ENCODE results near the gene DCX. TPM values are rescaled to one million over a fixed set of nuclear protein-coding genes. Genes with fewer than 3 reads are reported as not detected.

The DCX gene
- under 1 TPM; 0.16 to 0.19 TPM for total RNA-seq
- 0.44 TPM for polyA plus RNA-seq (ENCODE audit: insufficient read depth, low read depth, low replicate concordance)
- long read RNA-seq, donor 1, full-length matches to known transcripts = 1 of 1 reads
- long read RNA-seq, donor 1, partial matches to known transcripts = 0 of 1 reads
- long read RNA-seq, donor 1, other reads (novel, unspliced or antisense) = 0 of 1 reads
- long read RNA-seq, donor 2 = 0 reads

GRCh38 chrX:111411983-111412382 is at the start of gene DCX:
TSS of gene DCX (minus strand) at chrX:111412192. CDS start at chrX:111410398, 1,794 bp downstream.
- intact Hi-C loops (cut with DNase I; ENCODE audit: low total_unique reads) = no loop called here
- no peaks in the 10 kb centered on the region for H3K27me3 ChIP-seq
- TF ChIP-seq POLR2A (IDR thresholded peaks at IDR 0.05) (no peak), CTCF (IDR thresholded peaks at IDR 0.05) (no peak)
- no peaks in the 10 kb centered on the region for H3K4me1 ChIP-seq
- no peaks in the 10 kb centered on the region for H3K9me3 ChIP-seq
- H3K36me3 ChIP-seq (ENCODE audit: low read depth, missing control alignments) = no peaks in the 10 kb centered on the region
- H3K27ac ChIP-seq = no peak within 1 kb of the TSS
- 18 to 19% methylated on average over 2 to 3 of the region's 3 CpGs for WGBS, 2 donors
- DNase-seq = no peak
- no peak within 1 kb of the TSS for H3K4me3 ChIP-seq

DNA sequence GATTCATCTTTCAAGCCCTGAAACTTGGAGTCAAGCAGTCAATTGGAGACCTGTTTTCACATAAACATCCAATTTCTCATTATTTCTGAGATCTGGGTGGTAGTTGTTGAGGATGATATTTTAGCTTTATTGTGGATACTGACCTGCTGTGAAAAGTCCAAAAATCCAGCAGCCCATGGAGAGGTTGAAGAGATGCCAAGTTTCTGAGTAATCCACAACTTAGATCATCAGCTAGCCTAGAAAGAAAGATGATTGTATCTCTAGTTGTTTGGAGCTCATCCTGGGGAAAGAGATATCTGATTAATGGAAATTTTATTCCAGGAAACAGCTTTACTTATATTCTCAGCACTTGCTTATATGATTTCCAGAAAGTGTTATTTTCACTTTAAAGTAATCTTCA is 48.6 kb upstream of the DCX start:
- DNase-seq = no peak
- Histone ChIP-seq H3K4me3 (no peak overlapping the region), H3K4me1 (no peaks in the 10 kb centered on the region), H3K27me3 (no peaks in the 10 kb centered on the region), H3K27ac (no peak overlapping the region), H3K9me3 (no peaks in the 10 kb centered on the region), H3K36me3 (ENCODE audit: low read depth, missing control alignments) (no peaks in the 10 kb centered on the region)
- intact Hi-C loops (cut with DNase I; ENCODE audit: low total_unique reads) = no loop called here
- no peak for TF ChIP-seq CTCF (IDR thresholded peaks at IDR 0.05)
- TF ChIP-seq POLR2A (IDR thresholded peaks at IDR 0.05) = no peak

GRCh38 chrX:111447298-111447697 is 35.3 kb upstream of the DCX start:
- Histone ChIP-seq H3K4me3 (no peak overlapping the region), H3K27me3 (no peaks in the 10 kb centered on the region), H3K9me3 (no peaks in the 10 kb centered on the region), H3K4me1 (no peaks in the 10 kb centered on the region), H3K27ac (no peak overlapping the region), H3K36me3 (ENCODE audit: low read depth, missing control alignments) (no peaks in the 10 kb centered on the region)
- TF ChIP-seq CTCF (IDR thresholded peaks at IDR 0.05) = peak in 1 of 3 experiments; percentile 11
- no peak for TF ChIP-seq POLR2A (IDR thresholded peaks at IDR 0.05)
- intact Hi-C loops (cut with DNase I; ENCODE audit: low total_unique reads) = no loop called here
- DNase-seq = peak; percentile 28
- WGBS, 2 donors = 23 to 26% methylated on average over 3 of the region's 3 CpGs

GRCh38 chrX:111445485-111445884 is 33.5 kb upstream of the DCX start:
- no peak overlapping the region for H3K4me3 ChIP-seq
- H3K4me1 ChIP-seq = no peaks in the 10 kb centered on the region
- H3K36me3 ChIP-seq (ENCODE audit: low read depth, missing control alignments) = no peaks in the 10 kb centered on the region
- no peak overlapping the region for H3K27ac ChIP-seq
- no peaks in the 10 kb centered on the region for H3K27me3 ChIP-seq
- no peaks in the 10 kb centered on the region for H3K9me3 ChIP-seq
- intact Hi-C loops (cut with DNase I; ENCODE audit: low total_unique reads) = no loop called here
- TF ChIP-seq POLR2A (IDR thresholded peaks at IDR 0.05) = no peak
- peak in 2 of 3 experiments; percentile 22 to 46 for TF ChIP-seq CTCF (IDR thresholded peaks at IDR 0.05)
- 31 to 34% methylated on average over 3 of the region's 3 CpGs for WGBS, 2 donors
- no peak for DNase-seq

DNA sequence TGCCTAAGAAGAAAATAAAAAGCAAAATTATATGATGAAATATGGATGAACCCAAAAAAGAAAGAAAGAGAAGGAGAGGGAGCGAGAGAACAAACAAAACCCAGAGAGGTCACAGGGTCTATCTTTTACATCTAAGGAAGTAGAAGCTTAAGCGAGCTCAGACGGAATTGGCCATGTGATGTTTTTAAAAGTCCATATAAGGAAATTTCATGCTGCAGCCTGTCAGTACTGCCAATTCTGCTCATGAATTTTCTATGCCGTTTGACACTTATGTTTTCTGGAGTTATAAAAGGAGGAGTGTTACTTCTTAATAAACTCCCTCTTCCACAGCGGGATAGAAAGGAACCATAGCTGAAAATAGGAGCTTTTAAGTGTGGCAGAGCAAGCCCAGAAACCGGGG is 32.9 kb upstream of the DCX start:
- no peak for DNase-seq
- Histone ChIP-seq H3K4me1 (no peaks in the 10 kb centered on the region), H3K4me3 (no peak overlapping the region), H3K27ac (no peak overlapping the region), H3K36me3 (ENCODE audit: low read depth, missing control alignments) (no peaks in the 10 kb centered on the region), H3K27me3 (no peaks in the 10 kb centered on the region), H3K9me3 (no peaks in the 10 kb centered on the region)
- WGBS, 2 donors = 35 to 37% methylated on average over 6 of the region's 6 CpGs
- intact Hi-C loops (cut with DNase I; ENCODE audit: low total_unique reads) = no loop called here
- TF ChIP-seq CTCF (IDR thresholded peaks at IDR 0.05) (no peak), POLR2A (IDR thresholded peaks at IDR 0.05) (no peak)
